Effector memory CD8-positive, alpha-beta T cell (primary cell): ENCODE measurements around the gene OTOG.

Source experiments
- ATAC-seq: fragments of 150-1000 bp; cut with Tn5 transposase; replicated peaks from 2 replicates; pipeline ENCODE4 v1.10.0; 2021; ENCODE audit warnings: mild to moderate bottlenecking, moderate library complexity
- DNase-seq, 3 experiments: peaks; one replicate each; pipeline ENCODE4 v3.0.0; 2021
- H3K27ac Mint-ChIP-seq, 2 donors: one replicate each; pipeline ENCODE4 v1.8.0; 2022; ENCODE audit warnings: mild to moderate bottlenecking in 2 of 2, mixed read lengths in 2 of 2, moderate library complexity in 2 of 2
- H3K27me3 Mint-ChIP-seq, 2 donors: one replicate each; pipeline ENCODE4 v1.8.0; 2022; ENCODE audit warnings: mixed read lengths in 2 of 2
- H3K36me3 Mint-ChIP-seq: one replicate; pipeline ENCODE4 v1.8.0; 2022; ENCODE audit warnings: mild to moderate bottlenecking, moderate library complexity, mixed read lengths; ENCODE audit not compliant: insufficient read depth
- H3K4me1 Mint-ChIP-seq, 2 donors: one replicate each; pipeline ENCODE4 v1.8.0; 2022; ENCODE audit warnings: low read depth in 2 of 2, mixed read lengths in 2 of 2
- H3K4me3 Mint-ChIP-seq, 2 donors: one replicate each; pipeline ENCODE4 v1.8.0; 2022; ENCODE audit warnings: mild to moderate bottlenecking in 2 of 2, mixed read lengths in 2 of 2, moderate library complexity in 2 of 2
- H3K9me3 Mint-ChIP-seq, 2 donors: one replicate each; pipeline ENCODE4 v1.8.0; 2022; ENCODE audit warnings: mixed read lengths in 2 of 2

OTOG gene

DNA sequence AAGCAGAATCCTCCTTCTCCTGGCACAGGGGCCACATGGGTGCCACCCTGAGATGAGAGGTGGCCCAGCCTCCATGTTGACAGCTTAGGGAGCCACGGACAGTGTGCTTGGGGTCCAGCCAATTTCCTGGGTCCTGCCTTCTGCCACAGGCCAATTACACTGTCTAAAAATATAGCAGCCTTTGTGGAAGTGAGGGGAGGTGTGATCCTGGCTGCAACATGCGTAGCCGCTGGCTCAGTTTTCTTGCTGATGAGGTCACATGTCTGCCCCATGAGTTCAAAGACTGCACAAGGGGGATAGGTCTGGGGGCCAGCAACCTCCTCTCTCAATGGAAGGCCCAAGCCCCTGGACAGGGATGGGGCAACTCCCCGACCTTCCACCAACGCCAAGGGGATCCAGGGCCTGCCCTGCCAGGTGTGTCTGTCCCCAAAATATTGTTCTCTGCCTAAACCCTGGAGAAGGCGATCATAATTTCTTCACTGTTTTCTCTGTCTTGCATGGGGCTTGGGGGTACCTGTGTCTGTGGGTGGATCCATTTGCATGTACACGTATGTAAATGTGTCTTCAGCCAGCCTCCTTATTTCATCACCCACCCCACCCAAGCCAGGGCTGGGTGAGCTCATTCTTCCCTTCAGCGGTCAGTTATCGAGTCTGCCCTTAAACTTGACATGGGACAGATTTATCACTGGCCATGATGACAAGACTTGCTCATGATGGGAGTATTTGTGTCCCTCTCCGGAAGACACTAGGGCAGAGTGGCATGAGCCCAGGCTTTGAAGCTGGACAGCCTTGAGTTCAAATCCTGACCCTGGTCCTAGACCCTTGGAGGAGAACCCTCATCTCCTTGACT lies 59.4 kb downstream of the OTOG start:
- H3K36me3 Mint-ChIP-seq: peaks cover 3% of the 10 kb centered on the region
- peaks cover 18 to 58% of the 10 kb centered on the region in 2 donors for H3K27me3 Mint-ChIP-seq
- ATAC-seq (no peak), DNase-seq (no peak)
- no peak overlapping the region for H3K4me3 Mint-ChIP-seq
- H3K4me1 Mint-ChIP-seq: no peaks in the 10 kb centered on the region
- H3K27ac Mint-ChIP-seq: no peak overlapping the region
- no peaks in the 10 kb centered on the region for H3K9me3 Mint-ChIP-seq

DNA sequence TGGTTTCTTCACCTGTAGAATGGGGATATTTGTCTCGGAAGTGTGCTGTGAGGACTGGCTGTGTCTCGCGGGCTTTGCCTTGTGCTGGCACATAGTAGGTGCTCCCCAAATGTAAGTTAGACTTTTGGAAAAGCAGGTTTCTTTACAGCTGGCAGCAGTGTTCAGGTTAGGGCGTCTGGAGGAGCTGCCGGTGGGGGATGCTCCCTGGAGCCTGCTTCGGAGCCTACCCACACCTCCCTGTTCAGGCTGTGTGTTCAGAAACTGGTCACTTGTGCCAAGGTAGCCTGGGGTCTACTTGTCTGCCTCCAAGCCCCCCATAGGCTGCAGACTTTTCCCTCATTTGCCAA lies 60.0 kb downstream of the OTOG start:
- no peak overlapping the region for H3K27ac Mint-ChIP-seq
- DNase-seq (no peak), ATAC-seq (no peak)
- H3K27me3 Mint-ChIP-seq: peaks cover 22 to 63% of the 10 kb centered on the region in 2 donors
- no peaks in the 10 kb centered on the region for H3K9me3 Mint-ChIP-seq
- H3K4me3 Mint-ChIP-seq: no peak overlapping the region
- H3K36me3 Mint-ChIP-seq: peaks cover 3% of the 10 kb centered on the region
- H3K4me1 Mint-ChIP-seq: no peaks in the 10 kb centered on the region

DNA sequence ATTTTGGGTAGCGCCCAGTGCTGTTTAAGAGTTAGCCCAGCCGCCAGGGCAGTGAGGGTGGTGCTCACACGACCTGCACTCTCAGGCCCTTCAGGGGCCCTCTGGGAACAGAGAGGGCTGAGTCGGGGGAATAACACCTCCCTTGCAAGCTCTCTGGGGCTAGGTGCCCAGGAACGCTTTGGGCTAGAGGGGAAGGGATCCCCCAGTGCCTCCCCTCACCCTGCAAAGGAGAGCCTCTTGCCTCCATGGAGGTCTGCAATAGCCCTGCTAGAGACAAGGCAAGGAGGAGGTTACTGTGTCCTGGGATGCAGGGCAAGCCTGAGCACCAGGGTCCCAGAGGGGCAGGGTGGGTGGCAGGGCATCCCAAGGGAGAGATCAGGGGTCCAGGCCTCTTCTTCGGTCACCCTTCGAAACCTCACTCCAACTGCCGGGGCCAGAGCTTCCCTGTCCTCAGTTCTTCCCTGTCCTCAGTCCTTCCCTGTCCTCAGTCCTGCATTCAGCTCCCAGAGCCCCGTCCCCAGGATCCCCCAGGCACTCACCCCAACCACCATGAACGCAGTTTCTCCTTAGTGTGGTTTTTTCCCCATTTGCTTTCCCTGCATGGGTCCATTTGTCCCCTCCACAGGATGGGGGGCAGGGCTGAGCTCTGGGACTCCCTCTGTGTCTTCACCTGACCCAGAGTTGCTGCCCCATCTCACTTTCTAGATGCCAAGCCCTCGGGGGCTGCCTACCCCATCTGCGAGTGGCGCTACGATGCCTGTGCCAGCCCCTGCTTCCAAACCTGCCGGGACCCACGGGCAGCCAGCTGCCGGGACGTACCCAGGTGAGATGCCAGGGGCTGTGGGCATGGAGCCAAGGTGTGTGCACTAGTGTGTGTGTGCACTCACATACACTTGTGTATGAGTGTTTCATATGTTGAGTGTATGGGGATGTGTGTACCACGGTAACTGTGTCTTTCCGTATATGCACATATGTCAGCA lies 60.8 kb downstream of the OTOG start:
- peaks cover 3% of the 10 kb centered on the region for H3K36me3 Mint-ChIP-seq
- no peaks in the 10 kb centered on the region for H3K4me1 Mint-ChIP-seq
- DNase-seq (no peak), ATAC-seq (no peak)
- H3K27ac Mint-ChIP-seq: no peak overlapping the region
- H3K4me3 Mint-ChIP-seq: no peak overlapping the region
- peaks cover 29 to 71% of the 10 kb centered on the region in 2 donors for H3K27me3 Mint-ChIP-seq
- H3K9me3 Mint-ChIP-seq: no peaks in the 10 kb centered on the region

DNA sequence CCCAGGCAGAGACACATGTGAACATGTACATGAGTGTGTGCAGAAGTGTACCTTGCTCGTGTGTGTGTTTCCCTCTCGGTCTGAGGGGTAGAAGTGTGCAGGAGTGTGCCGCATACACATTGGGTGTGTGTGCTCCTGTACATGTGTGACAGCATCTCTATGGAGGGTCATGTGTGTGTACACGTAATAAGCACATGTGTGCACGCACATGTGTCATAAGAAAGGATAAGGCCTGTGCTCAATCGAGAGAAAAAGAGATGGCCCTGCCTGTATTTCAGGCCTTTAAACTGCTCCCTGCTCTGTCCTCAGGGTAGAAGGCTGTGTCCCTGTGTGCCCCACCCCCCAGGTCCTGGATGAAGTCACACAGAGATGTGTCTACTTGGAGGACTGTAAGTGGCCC lies 61.8 kb downstream of the OTOG start:
- Mint-ChIP-seq H3K4me3 (no peak overlapping the region), H3K36me3 (peaks cover 3% of the 10 kb centered on the region), H3K4me1 (no peaks in the 10 kb centered on the region), H3K27ac (no peak overlapping the region), H3K9me3 (no peaks in the 10 kb centered on the region), H3K27me3 (peaks cover 35 to 71% of the 10 kb centered on the region in 2 donors)
- ATAC-seq (no peak), DNase-seq (no peak)

DNA sequence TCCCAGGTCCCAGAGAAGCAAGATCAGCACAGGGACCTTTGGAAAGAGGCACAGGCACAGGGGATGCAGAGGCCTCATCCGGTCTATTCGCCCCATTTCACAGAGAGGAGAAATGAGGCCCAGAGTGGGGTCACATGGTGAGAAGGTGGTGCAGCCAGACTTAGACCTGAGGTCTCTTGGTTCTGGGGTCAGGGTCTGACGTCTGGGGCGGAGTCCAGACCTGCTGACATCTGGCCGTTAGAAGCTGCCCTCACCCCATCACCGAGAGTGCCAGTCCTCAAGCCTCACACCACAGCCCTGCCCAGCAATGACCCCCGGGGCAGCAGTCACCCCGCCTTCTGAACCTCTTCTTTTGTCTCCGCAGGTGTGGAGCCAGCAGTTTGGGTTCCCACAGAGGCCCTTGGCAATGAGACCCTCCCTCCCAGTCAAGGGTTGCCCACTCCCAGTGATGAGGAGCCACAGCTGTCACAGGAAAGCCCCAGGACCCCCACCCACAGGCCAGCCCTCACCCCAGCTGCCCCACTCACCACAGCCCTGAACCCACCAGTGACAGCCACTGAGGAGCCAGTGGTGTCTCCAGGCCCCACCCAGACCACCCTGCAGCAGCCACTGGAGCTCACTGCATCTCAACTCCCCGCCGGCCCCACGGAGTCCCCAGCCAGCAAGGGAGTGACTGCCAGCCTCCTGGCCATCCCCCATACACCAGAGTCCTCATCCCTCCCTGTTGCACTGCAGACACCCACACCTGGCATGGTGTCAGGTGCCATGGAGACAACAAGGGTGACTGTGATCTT lies 62.4 kb downstream of the OTOG start:
- no peak overlapping the region for H3K27ac Mint-ChIP-seq
- ATAC-seq (no peak), DNase-seq (no peak)
- peaks cover 3% of the 10 kb centered on the region for H3K36me3 Mint-ChIP-seq
- no peaks in the 10 kb centered on the region for H3K4me1 Mint-ChIP-seq
- peaks cover 38 to 75% of the 10 kb centered on the region in 2 donors for H3K27me3 Mint-ChIP-seq
- H3K9me3 Mint-ChIP-seq: no peaks in the 10 kb centered on the region
- no peak overlapping the region for H3K4me3 Mint-ChIP-seq

DNA sequence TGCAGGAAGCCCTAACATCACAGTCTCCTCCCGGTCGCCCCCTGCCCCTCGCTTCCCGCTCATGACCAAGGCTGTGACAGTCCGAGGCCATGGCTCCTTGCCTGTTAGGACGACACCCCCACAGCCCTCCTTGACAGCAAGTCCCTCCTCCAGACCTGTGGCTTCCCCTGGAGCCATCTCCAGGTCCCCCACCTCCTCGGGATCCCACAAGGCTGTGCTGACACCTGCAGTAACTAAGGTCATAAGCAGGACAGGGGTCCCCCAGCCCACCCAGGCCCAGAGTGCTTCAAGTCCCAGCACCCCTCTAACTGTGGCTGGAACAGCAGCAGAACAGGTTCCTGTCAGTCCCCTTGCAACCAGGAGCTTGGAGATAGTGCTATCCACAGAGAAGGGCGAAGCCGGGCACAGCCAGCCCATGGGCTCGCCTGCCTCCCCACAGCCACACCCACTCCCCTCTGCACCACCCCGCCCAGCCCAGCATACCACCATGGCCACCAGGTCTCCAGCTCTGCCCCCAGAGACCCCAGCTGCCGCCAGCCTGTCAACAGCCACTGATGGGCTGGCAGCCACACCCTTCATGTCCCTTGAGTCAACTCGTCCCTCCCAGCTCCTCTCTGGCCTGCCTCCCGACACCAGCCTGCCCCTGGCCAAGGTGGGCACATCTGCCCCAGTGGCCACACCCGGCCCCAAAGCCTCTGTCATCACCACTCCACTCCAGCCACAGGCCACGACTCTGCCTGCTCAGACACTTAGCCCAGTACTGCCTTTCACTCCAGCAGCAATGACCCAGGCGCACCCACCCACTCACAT lies 63.2 kb downstream of the OTOG start:
- H3K36me3 Mint-ChIP-seq: peaks cover 3% of the 10 kb centered on the region

DNA sequence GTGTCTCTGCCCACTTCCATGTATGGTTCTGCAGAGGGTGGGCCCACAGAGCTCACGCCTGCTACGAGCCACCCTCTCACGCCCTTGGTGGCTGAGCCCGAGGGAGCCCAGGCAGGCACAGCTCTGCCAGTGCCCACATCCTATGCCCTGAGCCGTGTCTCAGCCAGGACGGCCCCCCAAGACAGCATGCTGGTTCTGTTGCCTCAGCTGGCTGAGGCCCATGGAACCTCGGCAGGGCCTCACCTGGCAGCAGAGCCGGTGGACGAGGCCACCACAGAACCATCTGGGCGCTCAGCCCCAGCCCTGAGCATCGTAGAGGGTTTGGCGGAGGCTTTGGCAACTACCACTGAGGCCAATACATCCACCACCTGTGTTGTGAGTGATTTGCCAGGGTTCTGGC lies 64.0 kb downstream of the OTOG start:
- no peak overlapping the region for H3K4me3 Mint-ChIP-seq
- peaks cover 47 to 67% of the 10 kb centered on the region in 2 donors for H3K27me3 Mint-ChIP-seq
- H3K9me3 Mint-ChIP-seq: no peaks in the 10 kb centered on the region
- DNase-seq (no peak), ATAC-seq (no peak)
- H3K4me1 Mint-ChIP-seq: no peaks in the 10 kb centered on the region
- peaks cover 3% of the 10 kb centered on the region for H3K36me3 Mint-ChIP-seq
- H3K27ac Mint-ChIP-seq: no peak overlapping the region

More for the DNA sequence above, 63.2 kb downstream of the OTOG start:
- Mint-ChIP-seq H3K4me3 (no peak overlapping the region), H3K27me3 (peaks cover 46 to 74% of the 10 kb centered on the region in 2 donors), H3K9me3 (no peaks in the 10 kb centered on the region), H3K4me1 (no peaks in the 10 kb centered on the region), H3K27ac (no peak overlapping the region)
- DNase-seq (no peak), ATAC-seq (no peak)

DNA sequence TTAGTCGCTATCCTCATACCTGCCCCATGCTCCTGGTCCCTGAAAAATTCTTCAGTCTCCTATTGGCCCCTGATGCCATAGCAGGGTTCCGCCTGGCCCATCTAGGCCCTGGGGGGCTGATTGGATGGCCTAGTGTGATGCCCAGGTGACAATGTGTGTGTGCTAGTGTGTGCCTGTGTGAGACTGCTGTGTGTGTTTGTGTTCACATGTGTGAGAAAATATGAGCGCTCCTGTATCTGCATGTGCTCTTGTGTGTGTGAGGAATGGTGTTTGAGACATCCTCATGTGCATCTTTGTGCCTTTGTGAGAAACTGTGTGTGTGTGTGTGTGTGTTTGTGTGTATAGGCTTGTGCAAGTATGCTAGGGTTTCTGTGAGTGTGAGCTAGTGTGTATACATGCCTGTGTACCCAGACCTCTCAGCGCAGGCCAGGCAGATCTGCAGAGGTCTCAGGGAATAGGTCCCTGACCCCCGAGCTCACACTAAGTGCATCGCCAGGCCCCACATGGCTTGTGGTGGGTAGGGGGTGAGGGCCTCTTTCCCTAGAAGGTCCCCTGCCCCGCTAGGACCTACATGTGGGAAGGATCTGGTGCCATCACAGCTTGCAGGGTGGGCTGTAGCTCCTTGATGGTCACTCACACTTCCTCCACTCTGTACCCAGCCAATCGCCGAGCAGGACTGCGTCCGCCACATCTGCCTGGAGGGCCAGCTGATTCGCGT lies 64.6 kb downstream of the OTOG start:
- H3K36me3 Mint-ChIP-seq: peaks cover 3% of the 10 kb centered on the region
- H3K27me3 Mint-ChIP-seq: peaks cover 51 to 61% of the 10 kb centered on the region in 2 donors

DNA sequence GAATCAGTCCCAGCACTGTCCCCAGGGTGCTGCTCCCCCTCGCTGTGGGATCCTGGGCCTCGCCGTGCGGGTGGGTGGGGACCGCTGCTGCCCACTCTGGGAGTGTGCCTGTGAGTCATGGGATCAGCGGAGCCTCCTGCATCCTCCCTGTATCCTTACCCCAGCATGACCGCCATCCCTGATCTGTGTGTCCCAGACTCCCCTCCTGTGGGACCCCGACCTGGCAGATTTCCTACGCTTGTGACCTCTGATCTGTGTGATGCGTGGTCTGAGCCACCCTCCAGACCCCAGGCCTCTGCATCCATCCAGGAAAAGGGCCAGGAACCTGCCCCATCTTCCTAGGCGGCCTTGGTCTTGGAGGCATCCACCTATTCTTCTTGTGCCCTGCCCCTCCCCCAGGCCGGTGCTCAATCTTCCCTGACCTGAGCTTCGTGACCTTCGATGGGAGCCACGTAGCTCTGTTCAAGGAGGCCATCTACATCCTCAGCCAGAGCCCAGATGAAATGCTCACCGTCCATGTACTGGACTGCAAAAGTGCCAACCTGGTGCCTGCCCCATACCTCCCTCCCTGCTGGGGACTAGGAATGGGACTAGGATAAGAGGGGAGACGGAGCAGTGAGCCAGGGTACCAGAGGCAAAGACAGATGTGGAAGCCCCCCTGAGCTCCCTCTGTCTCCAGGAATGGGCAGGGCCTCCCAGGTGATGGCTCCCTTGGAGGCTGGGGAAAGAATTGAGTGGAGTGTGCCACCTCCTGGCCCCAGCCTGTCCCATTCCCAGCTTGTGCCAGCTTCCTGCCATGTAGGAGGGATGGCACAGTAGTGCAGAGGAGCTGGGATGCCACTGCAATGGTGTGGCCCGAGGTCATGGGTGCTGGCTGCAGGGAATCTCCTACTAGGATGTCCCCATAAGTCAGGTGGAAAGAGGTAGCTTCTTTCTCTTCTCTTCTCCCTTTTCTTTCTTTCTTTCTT lies 65.4 kb downstream of the OTOG start:
- ATAC-seq (no peak), DNase-seq (no peak)
- Mint-ChIP-seq H3K4me3 (no peak overlapping the region), H3K36me3 (peaks cover 3% of the 10 kb centered on the region), H3K4me1 (peaks cover 0 to 2% of the 10 kb centered on the region in 2 donors), H3K27me3 (peaks cover 55 to 57% of the 10 kb centered on the region in 2 donors), H3K9me3 (no peaks in the 10 kb centered on the region), H3K27ac (no peak overlapping the region)

More for the DNA sequence above, 64.6 kb downstream of the OTOG start:
- ATAC-seq (no peak), DNase-seq (no peak)
- H3K4me1 Mint-ChIP-seq: peaks cover 0 to 2% of the 10 kb centered on the region in 2 donors
- no peak overlapping the region for H3K27ac Mint-ChIP-seq
- H3K4me3 Mint-ChIP-seq: no peak overlapping the region
- H3K9me3 Mint-ChIP-seq: no peaks in the 10 kb centered on the region

DNA sequence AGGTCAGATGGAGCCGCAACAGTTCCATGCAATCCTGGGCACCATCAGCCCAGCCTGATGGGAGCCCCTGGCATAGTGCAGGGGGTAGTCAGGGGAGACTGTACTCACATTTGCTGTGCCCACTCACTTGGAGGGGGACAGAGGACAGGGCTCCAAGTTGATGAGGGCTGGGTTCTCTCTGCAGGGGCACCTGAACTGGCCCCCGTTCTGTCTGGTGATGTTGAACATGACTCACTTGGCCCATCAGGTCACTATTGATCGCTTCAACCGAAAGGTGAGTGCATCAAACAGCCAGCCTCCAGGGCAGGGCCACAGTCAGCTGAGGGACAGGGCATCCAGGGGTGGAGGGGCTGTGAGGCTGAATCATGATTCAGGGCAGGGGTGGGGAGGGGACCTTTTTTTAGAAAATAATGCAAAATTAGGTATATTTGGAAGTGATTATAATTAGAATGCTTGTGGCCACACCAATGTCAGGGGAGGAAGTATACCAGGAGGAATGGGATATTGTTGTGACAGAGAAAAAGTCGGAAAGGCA lies 66.4 kb downstream of the OTOG start:
- Mint-ChIP-seq H3K27ac (no peak overlapping the region), H3K9me3 (no peaks in the 10 kb centered on the region), H3K4me1 (peaks cover 0 to 2% of the 10 kb centered on the region in 2 donors), H3K4me3 (no peak overlapping the region), H3K27me3 (peaks cover 52 to 55% of the 10 kb centered on the region in 2 donors), H3K36me3 (peaks cover 3% of the 10 kb centered on the region)
- no peak for ATAC-seq
- no peak for DNase-seq

DNA sequence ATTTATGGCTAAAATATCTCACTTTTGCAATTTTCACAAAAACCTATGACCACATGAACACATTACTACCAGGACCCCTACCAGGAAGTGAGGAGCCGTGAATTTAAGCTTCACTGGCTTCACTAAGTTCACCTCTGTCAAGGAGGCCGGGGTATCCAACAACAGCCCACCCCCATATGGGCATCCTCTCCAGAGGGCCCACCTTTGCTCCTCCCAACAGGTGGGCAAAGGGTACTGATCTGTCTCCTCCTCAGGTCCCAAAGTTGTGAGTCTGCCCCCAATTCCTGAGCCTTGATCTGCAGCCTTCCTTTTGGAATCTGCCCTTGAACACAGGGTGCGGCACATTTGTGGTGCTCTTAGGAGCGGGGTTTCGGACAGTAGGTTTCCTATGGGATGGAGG lies 66.9 kb downstream of the OTOG start:
- Mint-ChIP-seq H3K27me3 (peaks cover 50 to 55% of the 10 kb centered on the region in 2 donors), H3K36me3 (peaks cover 3% of the 10 kb centered on the region), H3K27ac (no peak overlapping the region), H3K9me3 (no peaks in the 10 kb centered on the region), H3K4me3 (no peak overlapping the region), H3K4me1 (peaks cover 0 to 2% of the 10 kb centered on the region in 2 donors)
- ATAC-seq (no peak), DNase-seq (no peak)
